GM12872 (cell line): Measurements from ENCODE around the gene TMEM239.

ENCODE experiments used
- CTCF ChIP-seq: IDR thresholded peaks from 3 replicates; pipeline ENCODE4 v1.5.1; 2011; ENCODE audit warnings: low read depth, mild to moderate bottlenecking, low read length, moderate library complexity; ENCODE audit not compliant: insufficient read depth

TMEM239 gene

DNA sequence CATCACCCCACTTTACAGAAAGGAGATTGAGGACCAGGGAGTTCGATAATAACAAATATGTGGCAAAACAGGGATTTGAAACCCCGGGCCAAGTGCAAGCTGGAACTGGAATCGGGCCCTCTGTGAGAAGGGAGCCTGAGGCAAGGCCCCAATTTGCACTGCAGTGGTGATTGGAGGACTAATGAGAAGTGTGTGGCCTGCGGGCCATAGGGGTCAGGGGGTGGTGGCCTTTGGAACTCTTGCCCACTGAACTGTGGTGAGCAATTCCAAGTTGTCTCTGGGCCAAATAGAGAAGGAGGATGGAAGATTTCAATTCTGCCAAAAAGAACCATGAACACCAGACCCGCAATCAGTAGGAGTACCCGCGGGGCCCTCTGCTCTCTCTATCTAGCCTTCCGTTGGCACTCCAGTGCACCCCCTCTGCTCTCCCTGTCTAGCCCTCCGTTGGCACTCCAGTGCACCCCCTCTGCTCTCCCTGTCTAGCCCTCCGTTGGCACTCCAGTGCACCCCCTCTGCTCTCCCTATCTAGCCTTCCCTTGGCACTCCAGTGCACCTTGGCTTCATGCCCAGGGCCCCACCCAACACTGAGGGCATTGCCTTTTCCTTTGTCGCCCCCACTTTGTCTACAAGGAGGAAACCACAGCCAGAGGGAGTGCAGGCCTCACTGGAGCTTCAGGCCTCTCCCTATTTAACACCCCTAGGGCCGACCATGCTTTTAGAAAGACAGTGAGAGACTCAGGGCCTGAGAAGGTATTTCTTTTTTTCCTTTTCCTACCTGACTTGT is 51.1 kb downstream of the TMEM239 start:
- TF ChIP-seq CTCF: no peak
